Measurements from ENCODE around the gene SOX6.

- TF ChIP-seq, protein P1, sequence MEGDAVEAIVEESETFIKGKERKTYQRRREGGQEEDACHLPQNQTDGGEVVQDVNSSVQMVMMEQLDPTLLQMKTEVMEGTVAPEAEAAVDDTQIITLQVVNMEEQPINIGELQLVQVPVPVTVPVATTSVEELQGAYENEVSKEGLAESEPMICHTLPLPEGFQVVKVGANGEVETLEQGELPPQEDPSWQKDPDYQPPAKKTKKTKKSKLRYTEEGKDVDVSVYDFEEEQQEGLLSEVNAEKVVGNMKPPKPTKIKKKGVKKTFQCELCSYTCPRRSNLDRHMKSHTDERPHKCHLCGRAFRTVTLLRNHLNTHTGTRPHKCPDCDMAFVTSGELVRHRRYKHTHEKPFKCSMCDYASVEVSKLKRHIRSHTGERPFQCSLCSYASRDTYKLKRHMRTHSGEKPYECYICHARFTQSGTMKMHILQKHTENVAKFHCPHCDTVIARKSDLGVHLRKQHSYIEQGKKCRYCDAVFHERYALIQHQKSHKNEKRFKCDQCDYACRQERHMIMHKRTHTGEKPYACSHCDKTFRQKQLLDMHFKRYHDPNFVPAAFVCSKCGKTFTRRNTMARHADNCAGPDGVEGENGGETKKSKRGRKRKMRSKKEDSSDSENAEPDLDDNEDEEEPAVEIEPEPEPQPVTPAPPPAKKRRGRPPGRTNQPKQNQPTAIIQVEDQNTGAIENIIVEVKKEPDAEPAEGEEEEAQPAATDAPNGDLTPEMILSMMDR (IDR thresholded peaks at IDR 0.05), result no peak
- no peak for TF ChIP-seq ZFX (IDR thresholded peaks at IDR 0.05; ENCODE audit: borderline replicate concordance)
These were observed 348.8 kb downstream of the SOX6 start for GRCh38 chr11:16007514-16007913.

All from 22Rv1 (cell line).